SU-DHL-6 (cell line): ENCODE results near the gene FAM120B.

ENCODE experiments used
- EZH2phosphoT487 ChIP-seq: fragments of 200-600 bp; sonication (generic), shearing (Covaris generic); conservative IDR thresholded peaks from 2 replicates; pipeline ENCODE4 v1.6.1; 2018; ENCODE audit warnings: mild to moderate bottlenecking, antibody characterized with exemption, low read length, moderate library complexity, mixed read lengths
- TF ChIP-seq, protein P1 (sequence below): fragments of 200-600 bp; sonication (generic); IDR thresholded peaks from one replicate; pipeline ENCODE4 v1.5.1; 2017; ENCODE audit warnings: antibody characterized with exemption, mild to moderate bottlenecking, low read length, moderate library complexity; ENCODE audit not compliant: insufficient read depth, poor library complexity, severe bottlenecking

DNA sequence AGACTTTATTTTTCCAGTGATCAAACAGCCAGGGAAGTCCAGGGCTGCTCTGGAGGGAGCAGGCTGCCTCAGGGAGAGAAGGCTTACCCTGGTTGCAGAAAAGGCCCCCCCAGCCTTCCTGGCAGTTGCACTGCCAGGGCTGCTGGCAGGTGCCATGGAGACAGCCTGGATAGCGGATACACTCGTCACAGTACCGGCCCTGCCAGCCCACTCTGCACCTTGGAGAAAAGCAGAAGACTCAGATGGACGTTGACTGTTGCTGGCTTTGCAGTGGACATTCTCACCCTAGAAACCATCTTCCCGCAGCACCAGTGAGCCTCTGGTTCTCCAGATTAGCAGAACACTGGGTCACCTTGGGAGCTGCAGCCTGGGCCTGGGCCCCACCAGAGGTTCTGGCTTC, 21.1 kb upstream of the FAM120B start:
- TF ChIP-seq, protein P1, sequence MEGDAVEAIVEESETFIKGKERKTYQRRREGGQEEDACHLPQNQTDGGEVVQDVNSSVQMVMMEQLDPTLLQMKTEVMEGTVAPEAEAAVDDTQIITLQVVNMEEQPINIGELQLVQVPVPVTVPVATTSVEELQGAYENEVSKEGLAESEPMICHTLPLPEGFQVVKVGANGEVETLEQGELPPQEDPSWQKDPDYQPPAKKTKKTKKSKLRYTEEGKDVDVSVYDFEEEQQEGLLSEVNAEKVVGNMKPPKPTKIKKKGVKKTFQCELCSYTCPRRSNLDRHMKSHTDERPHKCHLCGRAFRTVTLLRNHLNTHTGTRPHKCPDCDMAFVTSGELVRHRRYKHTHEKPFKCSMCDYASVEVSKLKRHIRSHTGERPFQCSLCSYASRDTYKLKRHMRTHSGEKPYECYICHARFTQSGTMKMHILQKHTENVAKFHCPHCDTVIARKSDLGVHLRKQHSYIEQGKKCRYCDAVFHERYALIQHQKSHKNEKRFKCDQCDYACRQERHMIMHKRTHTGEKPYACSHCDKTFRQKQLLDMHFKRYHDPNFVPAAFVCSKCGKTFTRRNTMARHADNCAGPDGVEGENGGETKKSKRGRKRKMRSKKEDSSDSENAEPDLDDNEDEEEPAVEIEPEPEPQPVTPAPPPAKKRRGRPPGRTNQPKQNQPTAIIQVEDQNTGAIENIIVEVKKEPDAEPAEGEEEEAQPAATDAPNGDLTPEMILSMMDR = no peak
- TF ChIP-seq EZH2phosphoT487 = no peak
